ENCODE data around the gene LAMB1. TPM values are rescaled to one million over a fixed set of nuclear protein-coding genes. Genes with fewer than 3 reads are reported as not detected.

The LAMB1 gene
- total RNA-seq, 2 experiments from 2014 or later, result 0.14 TPM; not detected in 1

DNA sequence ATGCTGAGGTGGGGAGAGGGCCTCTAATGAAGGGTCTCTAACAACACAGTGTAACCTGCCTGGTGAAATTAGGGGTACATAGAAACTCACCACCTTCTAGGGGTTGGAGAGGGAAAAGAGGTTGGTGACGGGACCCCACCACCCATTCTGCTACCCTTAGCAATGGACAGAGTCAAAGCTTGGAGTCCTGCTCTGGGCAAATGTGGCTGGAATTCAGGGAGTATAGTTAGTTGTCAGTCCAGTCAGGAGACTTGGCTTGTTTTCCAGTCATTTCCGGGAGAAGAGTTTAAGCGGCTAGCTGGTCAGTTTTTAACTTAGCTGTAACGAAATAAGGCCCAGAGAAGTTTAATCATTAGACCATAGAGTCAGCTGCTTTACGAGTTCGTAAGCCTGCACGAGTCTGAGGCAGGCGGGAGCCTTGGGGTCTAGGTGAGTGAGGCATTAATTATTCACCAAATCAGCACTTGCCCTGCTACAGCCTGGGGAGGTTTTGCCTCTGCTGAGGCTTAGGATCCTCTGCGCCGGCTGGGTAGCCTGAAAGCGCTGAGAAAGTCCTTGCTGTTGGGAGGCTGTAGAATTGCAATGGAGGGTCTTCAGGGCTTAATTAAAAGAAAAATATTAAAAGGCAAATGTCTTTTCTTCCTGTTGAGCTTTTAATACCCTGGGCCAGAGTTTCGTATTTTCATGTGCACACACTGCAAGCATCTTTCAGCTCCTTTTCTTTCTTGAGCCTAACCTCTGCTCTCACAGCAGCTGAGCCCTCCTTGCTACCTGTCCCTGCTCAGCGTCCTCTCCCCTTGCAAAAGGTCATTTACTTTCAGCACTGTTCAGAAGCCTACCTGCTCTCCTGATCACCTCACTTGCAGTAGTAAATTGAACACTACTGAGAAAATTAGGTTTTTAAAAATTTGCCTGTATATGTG lies 1.5 kb upstream of the LAMB1 start:
- peak overlapping the region; percentile 38 for H3K4me3 Mint-ChIP-seq
- intact Hi-C loops (cut with micrococcal nuclease), result loop anchor here (5.0 kb wide), 1 partner anchor 133 kb away; no protein-coding TSS in a partner anchor
- DNase-seq, result no peak
- peaks cover 19% of the 10 kb centered on the region for H3K4me1 Mint-ChIP-seq (ENCODE audit: low read depth)
- peaks cover 59% of the 10 kb centered on the region for H3K27me3 Mint-ChIP-seq (ENCODE audit: low read depth)
- H3K9me3 Mint-ChIP-seq, result no peaks in the 10 kb centered on the region
- no peaks in the 10 kb centered on the region for H3K36me3 Mint-ChIP-seq (ENCODE audit: low read depth)
- H3K27ac Mint-ChIP-seq, result no peak overlapping the region
- CTCF ChIA-PET, result interaction anchor here (0.6 to 2.0 kb wide), 3 partner anchors 9 to 142 kb away, joined by 4 to 5 read pairs (median 5); no protein-coding TSS in a partner anchor

DNA sequence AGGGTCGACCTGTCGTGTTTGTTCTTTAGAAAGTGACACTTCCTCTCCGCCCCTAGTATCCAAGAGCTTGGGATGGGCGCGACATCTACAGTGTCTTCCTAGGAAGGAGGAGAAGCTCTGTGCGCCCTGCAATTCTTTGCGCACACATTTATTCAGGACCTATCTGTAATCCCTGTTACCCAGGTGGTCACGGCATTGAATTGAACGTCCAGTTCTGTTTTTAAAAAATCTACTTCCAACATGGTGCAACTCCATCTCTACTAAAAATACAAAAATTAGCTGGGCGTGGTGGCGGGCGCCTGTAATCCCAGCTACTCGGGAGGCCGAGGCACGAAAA lies 606 bp upstream of the LAMB1 start:
- Mint-ChIP-seq H3K27ac (no peak overlapping the region), H3K9me3 (no peaks in the 10 kb centered on the region), H3K4me1 (ENCODE audit: low read depth) (peaks cover 19% of the 10 kb centered on the region), H3K27me3 (ENCODE audit: low read depth) (peaks cover 57% of the 10 kb centered on the region), H3K4me3 (peak overlapping the region; percentile 10), H3K36me3 (ENCODE audit: low read depth) (no peaks in the 10 kb centered on the region)
- intact Hi-C loops (cut with micrococcal nuclease), result loop anchor here (5.0 kb wide), 1 partner anchor 134 kb away; no protein-coding TSS in a partner anchor
- CTCF ChIA-PET, result interaction anchor here (2.0 kb wide), 1 partner anchor 142 kb away, joined by 5 read pairs; no protein-coding TSS in a partner anchor
- DNase-seq, result no peak

DNA sequence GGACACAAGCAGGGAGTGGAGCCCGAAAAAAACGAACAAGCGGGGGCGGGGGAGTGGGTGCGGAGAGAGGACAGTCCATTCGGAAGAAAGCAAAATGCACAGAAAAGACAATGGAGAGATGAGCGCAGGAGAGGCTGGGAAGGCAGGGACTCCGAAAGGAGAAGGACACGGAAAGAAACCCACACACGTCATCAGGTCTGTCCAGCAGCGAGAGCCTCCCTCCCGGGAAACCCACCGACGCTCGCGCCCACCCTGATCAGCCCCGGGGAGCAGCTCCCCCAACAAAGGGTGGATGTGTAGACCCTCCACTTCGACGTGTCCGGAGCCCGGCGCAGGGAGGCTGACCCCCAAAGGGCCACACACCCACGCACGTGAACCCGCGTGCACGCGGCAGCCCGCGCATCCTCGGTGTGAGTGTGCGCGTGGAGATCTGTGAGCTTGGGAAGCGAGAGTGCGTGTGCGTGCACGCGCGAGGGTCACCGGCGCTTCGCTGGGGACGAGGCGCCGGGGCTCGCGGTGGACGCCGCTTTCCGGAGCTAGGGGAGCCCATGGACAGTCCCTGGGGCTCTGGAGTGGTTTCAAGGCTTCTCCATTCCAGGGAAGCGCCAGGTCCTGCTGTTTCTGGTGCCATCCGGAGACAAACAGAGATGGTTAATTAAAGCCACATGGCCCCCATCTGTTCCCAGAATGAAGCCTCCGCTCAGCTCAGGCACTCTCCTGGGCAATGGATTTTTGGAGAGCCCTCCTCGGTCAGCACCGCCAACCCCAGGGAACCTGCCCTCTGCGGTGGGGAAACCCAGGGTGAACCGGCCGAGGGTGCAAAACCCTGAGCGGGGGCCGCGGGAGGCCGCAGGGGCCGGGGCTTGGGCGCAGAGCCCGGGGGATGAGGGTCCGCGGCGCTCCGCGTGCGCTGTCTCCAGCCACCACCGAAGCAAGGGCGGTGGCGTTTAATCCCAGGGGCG lies 916 bp downstream of the LAMB1 start:
- peaks cover 55% of the 10 kb centered on the region for H3K27me3 Mint-ChIP-seq (ENCODE audit: low read depth)
- H3K9me3 Mint-ChIP-seq, result no peaks in the 10 kb centered on the region
- no peak overlapping the region for H3K27ac Mint-ChIP-seq
- intact Hi-C loops (cut with micrococcal nuclease), result loop anchor here (5.0 kb wide), 1 partner anchor 135 kb away; no protein-coding TSS in a partner anchor
- H3K4me1 Mint-ChIP-seq (ENCODE audit: low read depth), result peaks cover 19% of the 10 kb centered on the region
- DNase-seq, result no peak
- CTCF ChIA-PET, result interaction anchor here (0.6 to 1.4 kb wide), 2 partner anchors 15 to 123 kb away, joined by 3 read pairs; no protein-coding TSS in a partner anchor
- no peaks in the 10 kb centered on the region for H3K36me3 Mint-ChIP-seq (ENCODE audit: low read depth)
- H3K4me3 Mint-ChIP-seq, result peak overlapping the region; percentile 65

DNA sequence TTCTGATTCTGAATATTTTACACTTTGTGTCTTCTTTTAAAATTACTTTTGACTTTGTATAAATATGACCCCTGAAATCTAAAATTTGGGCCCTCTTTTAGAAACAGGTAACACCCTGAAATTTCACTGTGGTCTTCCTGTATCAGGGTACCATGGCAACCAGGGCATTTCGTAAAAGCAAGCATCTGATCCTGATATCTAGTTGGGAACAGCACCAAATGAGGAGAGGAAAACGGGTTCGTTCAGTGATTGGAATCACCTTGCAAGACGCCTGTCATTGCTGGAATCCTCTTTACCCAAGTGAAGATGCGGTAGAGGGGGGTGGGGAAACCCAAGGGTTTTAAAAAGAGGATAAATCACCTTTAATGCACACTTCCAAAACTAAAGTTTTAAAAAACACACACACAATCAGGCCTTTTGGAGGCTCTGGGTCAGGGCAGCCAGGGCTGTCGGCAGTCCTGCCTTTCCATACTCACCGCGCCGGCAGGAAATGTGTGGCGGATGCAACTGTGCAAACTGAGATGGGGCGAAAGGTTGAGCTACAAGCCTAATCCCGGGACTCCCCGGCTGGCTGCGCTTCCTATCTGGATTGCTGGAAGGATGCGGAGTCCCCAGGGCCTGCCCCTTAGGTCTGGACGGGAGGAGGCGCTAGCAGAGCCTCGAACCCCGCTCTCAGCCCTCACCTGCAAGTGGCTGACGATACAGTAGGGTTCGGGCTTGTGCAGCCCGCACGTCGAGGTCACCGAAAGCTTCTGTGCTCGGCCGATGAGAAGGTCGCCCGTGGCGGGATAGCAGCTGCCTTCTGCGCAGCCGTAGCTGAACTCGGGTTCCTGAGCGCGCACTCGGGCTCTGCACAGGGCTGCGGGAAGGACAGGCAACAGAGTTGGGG lies 1.8 kb downstream of the LAMB1 start:
- intact Hi-C loops (cut with micrococcal nuclease), result loop anchor here (5.0 kb wide), 1 partner anchor 136 kb away; no protein-coding TSS in a partner anchor
- no peaks in the 10 kb centered on the region for H3K9me3 Mint-ChIP-seq
- peaks cover 19% of the 10 kb centered on the region for H3K4me1 Mint-ChIP-seq (ENCODE audit: low read depth)
- no peak overlapping the region for H3K27ac Mint-ChIP-seq
- H3K36me3 Mint-ChIP-seq (ENCODE audit: low read depth), result no peaks in the 10 kb centered on the region
- H3K4me3 Mint-ChIP-seq, result peak overlapping the region; percentile 63
- DNase-seq, result peak; percentile 5
- H3K27me3 Mint-ChIP-seq (ENCODE audit: low read depth), result peaks cover 53% of the 10 kb centered on the region
- CTCF ChIA-PET, result interaction anchor here (0.6 to 1.4 kb wide), 3 partner anchors 15 to 122 kb away, joined by 3 read pairs; no protein-coding TSS in a partner anchor

DNA sequence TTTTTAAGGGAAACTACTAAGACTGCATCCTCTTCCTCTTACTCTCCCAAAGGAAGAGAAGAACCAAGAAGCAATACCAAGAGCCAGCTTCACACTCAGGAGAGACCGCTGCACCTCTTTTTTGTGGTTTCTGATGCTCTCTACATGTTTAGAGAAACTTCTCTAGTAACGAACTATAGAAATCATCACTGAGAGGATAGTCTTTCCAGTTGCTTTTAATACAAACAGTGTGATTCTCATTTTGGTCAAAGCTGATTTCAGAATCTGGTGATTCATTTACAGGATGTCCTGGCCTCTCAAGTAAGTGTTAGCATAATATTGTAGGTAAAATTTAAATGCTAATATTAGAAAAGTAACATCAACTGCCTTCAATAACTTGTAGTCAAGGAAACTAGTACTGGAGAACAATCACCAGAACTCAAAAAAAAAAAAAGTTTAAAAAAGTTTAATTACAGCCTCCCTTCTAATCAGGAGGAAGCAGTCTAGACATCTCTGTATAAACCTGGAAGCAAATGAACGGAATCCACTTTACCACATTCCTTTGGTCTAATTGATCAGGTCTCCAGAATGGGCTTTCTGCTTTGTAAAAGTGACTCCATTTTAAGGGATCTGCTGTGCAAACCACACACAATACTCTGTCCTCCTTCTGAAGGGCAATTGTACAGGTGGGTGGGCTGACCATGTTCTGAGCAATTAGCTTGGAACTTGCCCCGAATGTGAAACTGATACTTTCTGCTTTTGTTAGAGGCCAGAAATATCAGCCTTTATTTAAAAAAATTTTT lies 3.0 kb downstream of the LAMB1 start:
- CTCF ChIA-PET, result interaction anchor here (0.6 to 1.3 kb wide), 2 partner anchors 15 to 146 kb away, joined by 3 read pairs; no protein-coding TSS in a partner anchor
- Mint-ChIP-seq H3K4me1 (ENCODE audit: low read depth) (peaks cover 19% of the 10 kb centered on the region), H3K36me3 (ENCODE audit: low read depth) (no peaks in the 10 kb centered on the region), H3K9me3 (no peaks in the 10 kb centered on the region), H3K4me3 (no peak overlapping the region), H3K27me3 (ENCODE audit: low read depth) (peaks cover 52% of the 10 kb centered on the region), H3K27ac (no peak overlapping the region)
- intact Hi-C loops (cut with micrococcal nuclease), result loop anchor here (5.0 kb wide), 1 partner anchor 137 kb away; no protein-coding TSS in a partner anchor
- DNase-seq, result no peak

DNA sequence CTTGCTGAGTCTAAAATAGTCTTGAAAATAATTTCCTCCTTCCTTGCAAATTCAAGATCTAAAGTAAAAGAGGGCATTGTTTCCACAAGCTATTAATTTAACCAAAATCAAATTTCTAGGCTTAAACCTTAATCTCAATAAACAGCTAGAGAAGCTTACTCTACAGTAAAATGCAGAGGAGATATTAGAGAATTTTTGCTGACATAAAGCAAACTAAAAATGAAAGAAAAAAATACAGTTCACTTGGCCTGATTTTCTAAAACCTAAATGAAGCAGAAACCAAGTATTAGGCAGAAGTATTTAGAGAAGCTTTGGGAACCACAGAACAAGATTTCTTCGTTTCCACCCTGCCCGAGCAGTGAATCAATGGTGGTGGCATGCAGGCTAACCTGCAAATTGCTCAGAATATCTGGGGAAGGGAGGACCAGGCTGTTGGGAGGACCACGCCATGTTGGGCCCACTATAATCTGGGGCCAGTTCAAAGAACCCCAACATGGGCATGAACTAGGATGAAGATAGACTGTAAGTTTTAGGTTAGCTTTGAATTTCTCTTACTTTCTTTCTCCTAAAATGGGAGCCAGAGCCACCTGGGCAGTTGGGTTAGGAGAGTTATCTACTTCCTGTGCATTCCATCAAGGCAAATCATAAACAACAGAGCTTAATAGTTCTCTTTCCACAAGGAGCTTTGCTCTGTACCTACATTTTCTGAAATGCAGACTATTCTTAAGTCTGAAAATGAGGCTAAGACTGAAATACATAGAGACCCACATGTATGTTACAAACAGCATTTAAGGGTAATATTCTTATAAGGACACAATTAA lies 4.1 kb downstream of the LAMB1 start:
- H3K4me1 Mint-ChIP-seq (ENCODE audit: low read depth), result peaks cover 16% of the 10 kb centered on the region
- peaks cover 51% of the 10 kb centered on the region for H3K27me3 Mint-ChIP-seq (ENCODE audit: low read depth)
- H3K4me3 Mint-ChIP-seq, result no peak overlapping the region
- DNase-seq, result no peak
- H3K9me3 Mint-ChIP-seq, result no peaks in the 10 kb centered on the region
- CTCF ChIA-PET, result interaction anchor here (1.3 to 1.6 kb wide), 2 partner anchors 18 to 147 kb away, joined by 3 to 4 read pairs; no protein-coding TSS in a partner anchor
- H3K27ac Mint-ChIP-seq, result no peak overlapping the region
- no peaks in the 10 kb centered on the region for H3K36me3 Mint-ChIP-seq (ENCODE audit: low read depth)
- intact Hi-C loops (cut with micrococcal nuclease), result no loop called here

DNA sequence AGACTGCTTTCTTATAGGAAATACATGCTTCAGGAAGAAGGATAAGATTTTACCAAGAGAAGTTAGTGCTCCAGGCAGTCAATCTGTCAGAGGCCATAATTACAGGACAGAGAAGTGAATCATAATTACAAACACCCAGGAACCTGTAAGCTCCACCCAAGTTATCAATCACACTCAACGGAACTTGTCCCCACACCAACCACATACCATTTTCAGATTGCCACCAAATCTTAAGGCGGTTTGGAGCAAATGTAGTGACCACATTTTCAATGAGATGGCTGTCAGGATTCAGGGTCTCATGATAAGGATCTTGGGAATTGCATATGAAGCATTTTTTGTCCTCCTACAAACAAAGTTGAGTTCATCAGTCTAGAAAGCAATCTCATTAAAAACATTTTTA lies 4.8 kb downstream of the LAMB1 start:
- peaks cover 11% of the 10 kb centered on the region for H3K4me1 Mint-ChIP-seq (ENCODE audit: low read depth)
- H3K4me3 Mint-ChIP-seq, result no peak overlapping the region
- H3K27me3 Mint-ChIP-seq (ENCODE audit: low read depth), result peaks cover 53% of the 10 kb centered on the region
- no peak overlapping the region for H3K27ac Mint-ChIP-seq
- H3K9me3 Mint-ChIP-seq, result no peaks in the 10 kb centered on the region
- H3K36me3 Mint-ChIP-seq (ENCODE audit: low read depth), result no peaks in the 10 kb centered on the region
- no peak for DNase-seq
- intact Hi-C loops (cut with micrococcal nuclease), result no loop called here
- CTCF ChIA-PET, result interaction anchor here (1.6 kb wide), 1 partner anchor 19 kb away, joined by 4 read pairs; no protein-coding TSS in a partner anchor

DNA sequence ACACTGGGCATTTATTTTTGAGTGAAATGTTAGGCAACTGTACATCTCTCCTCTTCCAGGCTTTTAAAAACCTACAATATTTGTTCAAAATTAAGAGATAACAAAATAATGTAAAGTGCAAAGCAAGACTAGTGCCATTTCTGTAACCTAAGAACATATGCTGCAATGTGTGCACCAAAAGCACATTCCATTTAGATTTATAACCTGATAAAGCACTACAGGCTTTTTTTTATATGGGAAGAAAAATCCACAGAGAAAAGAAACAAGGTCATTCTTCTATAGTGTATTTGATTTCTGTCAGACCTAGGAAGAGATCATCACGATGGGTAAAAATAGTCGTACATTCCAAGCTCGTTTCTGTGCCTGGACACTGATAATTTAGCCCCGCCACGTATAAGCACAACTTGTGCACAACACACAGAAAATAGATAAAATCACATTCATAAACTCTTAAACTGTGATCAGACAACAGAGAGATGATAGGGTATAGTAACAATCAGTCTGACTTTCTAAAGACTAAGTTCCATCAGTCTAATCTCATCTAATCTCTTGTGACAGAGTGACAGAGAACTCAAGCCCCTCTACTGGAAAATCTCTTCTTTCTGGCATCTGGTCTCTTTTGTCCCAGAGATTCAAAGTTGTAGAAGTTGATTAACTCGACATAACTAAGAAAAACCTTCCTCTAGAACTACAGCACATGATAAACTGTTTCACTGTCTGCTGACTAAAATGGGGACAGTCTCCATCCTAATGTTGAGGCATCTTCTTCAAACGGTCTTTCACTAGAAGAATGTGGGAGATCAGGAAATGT lies 6.7 kb downstream of the LAMB1 start:
- no peak for DNase-seq
- H3K27ac Mint-ChIP-seq, result no peak overlapping the region
- H3K27me3 Mint-ChIP-seq (ENCODE audit: low read depth), result peaks cover 44% of the 10 kb centered on the region
- CTCF ChIA-PET, result no interaction called here
- intact Hi-C loops (cut with micrococcal nuclease), result no loop called here
- H3K9me3 Mint-ChIP-seq, result no peaks in the 10 kb centered on the region
- no peak overlapping the region for H3K4me3 Mint-ChIP-seq
- no peaks in the 10 kb centered on the region for H3K36me3 Mint-ChIP-seq (ENCODE audit: low read depth)
- no peaks in the 10 kb centered on the region for H3K4me1 Mint-ChIP-seq (ENCODE audit: low read depth)

DNA sequence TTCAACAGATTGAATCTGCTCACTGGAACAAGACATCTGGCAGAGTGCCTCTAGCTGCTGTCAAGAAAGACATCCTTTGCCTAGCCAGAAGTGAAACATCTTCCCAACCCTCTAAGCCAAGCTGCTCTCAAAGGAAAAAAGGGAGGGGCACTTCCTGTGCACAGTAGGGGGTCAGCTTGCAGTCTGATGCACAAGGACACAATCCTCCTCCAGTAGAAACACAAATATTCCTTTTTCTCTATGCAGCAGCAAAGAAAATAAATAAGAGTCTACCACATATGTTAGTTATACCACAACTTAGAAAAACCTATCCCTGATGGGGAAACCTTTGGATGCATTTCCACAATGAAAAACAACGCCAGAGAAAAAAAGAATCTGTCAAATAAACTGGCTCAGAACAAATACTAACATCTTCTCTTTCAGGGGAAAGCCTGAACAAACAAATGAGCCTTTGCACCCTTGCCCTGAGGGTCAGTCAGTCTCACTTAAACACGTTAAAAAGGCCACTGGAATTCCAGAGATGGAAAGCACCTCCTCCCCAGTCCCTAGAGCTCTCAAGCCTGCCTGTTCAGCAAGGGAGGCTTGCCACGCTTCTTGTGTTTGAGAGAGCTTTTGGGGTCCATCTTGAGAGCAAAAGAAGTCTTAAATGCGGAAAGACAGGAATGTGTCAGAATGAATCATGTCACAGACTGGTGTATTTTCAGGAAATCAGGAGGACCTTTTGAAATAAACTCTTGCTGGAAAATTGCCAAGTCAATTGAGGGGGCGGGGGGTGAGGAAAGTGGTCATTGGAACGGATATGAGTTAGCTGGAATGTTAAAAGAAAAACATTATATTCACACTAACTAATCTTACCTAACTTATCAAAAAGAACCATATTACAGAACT lies 7.5 kb downstream of the LAMB1 start:
- Mint-ChIP-seq H3K4me1 (ENCODE audit: low read depth) (no peaks in the 10 kb centered on the region), H3K36me3 (ENCODE audit: low read depth) (no peaks in the 10 kb centered on the region), H3K27me3 (ENCODE audit: low read depth) (peaks cover 38% of the 10 kb centered on the region), H3K4me3 (no peak overlapping the region), H3K9me3 (no peaks in the 10 kb centered on the region), H3K27ac (no peak overlapping the region)
- no peak for DNase-seq
- CTCF ChIA-PET, result no interaction called here
- intact Hi-C loops (cut with micrococcal nuclease), result no loop called here

Data from activated naive CD4-positive, alpha-beta T cell treated with anti-CD3 and anti-CD28 coated beads for 36 hours (primary cell).